H1 (cell line): Measurements from ENCODE around the gene PAFAH1B1. TPM values are rescaled to one million over a fixed set of nuclear protein-coding genes. Genes with fewer than 3 reads are reported as not detected.

ENCODE experiments used
- CTBP2 ChIP-seq: IDR thresholded peaks from 2 replicates; pipeline ENCODE4 v1.7.0; 2011; ENCODE audit warnings: borderline replicate concordance, mild to moderate bottlenecking, moderate library complexity, mixed read lengths, low read length; ENCODE audit not compliant: insufficient read depth, insufficient read length
- CTCF ChIP-seq, 3 experiments: IDR thresholded peaks; 1 replicate in 2 of 3; 2 replicates in 1 of 3; pipeline versions ENCODE4 v1.5.1 to v1.6.1; 2011; ENCODE audit warnings: low read length in 3 of 3, mild to moderate bottlenecking in 3 of 3, inconsistent platforms in 2 of 3, low read depth in 1 of 3, moderate library complexity in 1 of 3; ENCODE audit not compliant: insufficient read depth in 1 of 3; ENCODE audit errors: control extremely low read depth in 1 of 3
- EGR1 ChIP-seq: IDR thresholded peaks from 2 replicates; pipeline ENCODE4 v1.6.1; 2011; ENCODE audit warnings: low read depth, low read length, borderline replicate concordance
- PHF8 ChIP-seq: fragments of 200-600 bp; sonication (generic); conservative IDR thresholded peaks from 2 replicates; pipeline ENCODE4 v1.7.1; 2012; ENCODE audit warnings: low read depth, mild to moderate bottlenecking, inconsistent platforms, low read length, moderate library complexity
- SIX5 ChIP-seq: IDR thresholded peaks from 2 replicates; pipeline ENCODE4 v1.6.1; 2011; ENCODE audit warnings: mild to moderate bottlenecking, low read depth, low read length
- polyA plus RNA-seq, 7 experiments: library from polyadenylated mRNA; depleted of rRNA in 3 of 7; stranded (reverse) in 5 of 7; unstranded in 2 of 7; fragments of >200 nt in 5 of 7; fragments of 200-250 nt in 2 of 7; gene quantifications; 1 replicate in 5 of 7; 2 replicates in 1 of 7; 4 replicates in 1 of 7; pipeline versions ENCODE4 v1.2.1 to v1.2.3, GENCODE V29; 2011 to 2013; ENCODE audit warnings: missing spikeins in 2 of 7, mixed read lengths in 2 of 7
- total RNA-seq: library from RNA; stranded (reverse); fragmentation: NEBNext Ultra II Directional; extraction: Animal tissue kit (Norgen Biotek cat#: 25700); gene quantifications from 2 replicates; pipeline ENCODE4 v1.2.1, GENCODE V29; 2021
- TF ChIP-seq, protein P1 (sequence below): IDR thresholded peaks from 2 replicates; pipeline ENCODE4 v1.6.1; 2012; ENCODE audit warnings: inconsistent platforms

Gene PAFAH1B1
- total and polyA plus RNA-seq, 2 of the 8 experiments (the other 6 are each of a cell fraction or from before 2014, with no cell fraction given): 42.0 to 152 TPM

DNA sequence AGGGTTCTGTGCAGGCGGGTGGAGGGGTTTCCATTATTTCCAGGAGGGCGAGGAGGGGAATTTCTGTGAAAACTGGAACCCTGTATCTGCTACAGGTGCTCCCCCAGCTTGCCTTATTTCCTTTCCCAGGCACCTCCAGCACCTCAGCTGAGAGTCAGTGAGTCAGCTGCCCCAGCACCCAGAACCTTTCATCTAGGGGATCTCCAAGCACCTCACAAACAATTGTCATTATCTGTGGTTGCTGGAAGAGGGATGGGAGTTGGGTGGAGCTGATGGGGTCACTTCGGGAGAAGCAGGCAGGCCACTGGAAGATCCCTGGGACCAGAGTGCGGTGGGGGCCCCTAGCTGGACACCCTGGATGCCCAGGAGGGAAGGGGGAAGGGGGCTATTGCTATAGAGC lies 128.1 kb downstream of the PAFAH1B1 start (continued):
- no peak for TF ChIP-seq SIX5
- no peak for TF ChIP-seq PHF8
- no peak for TF ChIP-seq CTCF (IDR thresholded peaks at IDR 0.05; ENCODE audit: control extremely low read depth in 1 of 3, insufficient read depth in 1 of 3, low read depth in 1 of 3, low read length in 3 of 3)
- TF ChIP-seq, protein P1, sequence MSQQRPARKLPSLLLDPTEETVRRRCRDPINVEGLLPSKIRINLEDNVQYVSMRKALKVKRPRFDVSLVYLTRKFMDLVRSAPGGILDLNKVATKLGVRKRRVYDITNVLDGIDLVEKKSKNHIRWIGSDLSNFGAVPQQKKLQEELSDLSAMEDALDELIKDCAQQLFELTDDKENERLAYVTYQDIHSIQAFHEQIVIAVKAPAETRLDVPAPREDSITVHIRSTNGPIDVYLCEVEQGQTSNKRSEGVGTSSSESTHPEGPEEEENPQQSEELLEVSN: no peak
- TF ChIP-seq CTBP2: no peak
- no peak for TF ChIP-seq EGR1
